HepG2 (cell line): ENCODE measurements around the gene ZNF134. TPM values are rescaled to one million over a fixed set of nuclear protein-coding genes. Genes with fewer than 3 reads are reported as not detected.

Experiments
- ATAC-seq: fragments of 200-7000 bp; cut with Tn5 transposase; 3 replicates; pipeline ENCODE4 v1.9.1; 2020; ENCODE audit warnings: mild to moderate bottlenecking, moderate library complexity
- BruUV-seq: library from RNA; stranded (reverse); fragments of 400-500 nt; replicated peaks from 2 replicates; lab custom pipeline; 2021; lab: Mats Ljungman, UMichigan
- CTCF ChIA-PET: fragments of 300-600 bp; formaldehyde crosslinking; extraction: SDS; loops from one replicate; lab custom pipeline; 2021; ENCODE audit warnings: low total read pairs, inconsistent platforms, low intra/inter-chr PET ratio; lab: Yijun Ruan, JAX
- POLR2A ChIA-PET: fragments of 350-600 bp; sonication (Branson Sonifier 250); formaldehyde crosslinking; loops from one replicate; lab custom pipeline; 2020; ENCODE audit warnings: antibody characterized with exemption, inconsistent platforms; lab: Yijun Ruan, JAX
- DNase-seq: peaks from one replicate; pipeline ENCODE4 v3.0.0-alpha.2; 2015; ENCODE audit warnings: low spot score
- FAIRE-seq: peaks from 3 replicates; lab custom pipeline; 2011; peaks lifted over from hg19 to GRCh38; lab: Jason Lieb, UNC
- H2AFZ ChIP-seq: one replicate; pipeline ENCODE4 v1.6.1; 2011; ENCODE audit warnings: low read length, inconsistent platforms
- H3K27ac ChIP-seq: fragments of 300-600 bp; 3 replicates; pipeline ENCODE4 v1.8.0; 2011; ENCODE audit warnings: mixed run types, mild to moderate bottlenecking, mixed read lengths, low read length, inconsistent platforms; ENCODE audit not compliant: insufficient read depth; ENCODE audit errors: extremely low read length
- H3K27me3 ChIP-seq, 2 experiments: fragments of 200-600 bp in 1 of 2; 2 replicates in 1 of 2; 3 replicates in 1 of 2; pipeline versions ENCODE4 v1.6.0 to v1.8.0; 2011; ENCODE audit warnings: low read length in 2 of 2, mild to moderate bottlenecking in 2 of 2, moderate library complexity in 2 of 2, inconsistent platforms in 1 of 2; ENCODE audit not compliant: insufficient read depth in 2 of 2, control insufficient read depth in 1 of 2
- H3K36me3 ChIP-seq, 2 experiments: fragments of 200-600 bp in 1 of 2; replicated peaks in 1 of 2; 2 replicates in 1 of 2; 3 replicates in 1 of 2; pipeline versions ENCODE4 v1.5.1 to v1.8.0; 2011; ENCODE audit warnings: low read length in 2 of 2, inconsistent platforms in 1 of 2; ENCODE audit not compliant: insufficient read depth in 2 of 2, control insufficient read depth in 1 of 2
- H3K4me1 ChIP-seq: 2 replicates; pipeline ENCODE4 v1.5.1; 2012; ENCODE audit warnings: low read length, inconsistent platforms; ENCODE audit not compliant: insufficient read depth
- H3K4me2 ChIP-seq: 2 replicates; pipeline ENCODE4 v1.6.0; 2011; ENCODE audit warnings: low read depth, low read length, inconsistent platforms
- H3K4me3 ChIP-seq, 3 experiments: fragments of 200-600 bp in 1 of 3; sonication (generic), shearing (Covaris generic) in 1 of 3; replicated peaks in 1 of 3; 2 replicates each; pipeline ENCODE4 v1.5.1; 2011 to 2016; ENCODE audit warnings: low read length in 3 of 3, inconsistent platforms in 2 of 3, low read depth in 2 of 3, mild to moderate bottlenecking in 2 of 3, control low read depth in 1 of 3, mixed read lengths in 1 of 3; ENCODE audit not compliant: insufficient read depth in 1 of 3
- H3K79me2 ChIP-seq: one replicate; pipeline ENCODE4 v1.6.1; 2011; ENCODE audit warnings: low read length, inconsistent platforms; ENCODE audit not compliant: insufficient read depth
- H3K9ac ChIP-seq: 2 replicates; pipeline ENCODE4 v1.6.0; 2011; ENCODE audit warnings: mild to moderate bottlenecking, low read depth, low read length, inconsistent platforms; ENCODE audit not compliant: insufficient read depth
- H3K9me3 ChIP-seq: 2 replicates; pipeline ENCODE4 v1.5.1; 2012; ENCODE audit warnings: mild to moderate bottlenecking, low read length
- H4K20me1 ChIP-seq: 2 replicates; pipeline ENCODE4 v1.6.0; 2011; ENCODE audit warnings: inconsistent platforms, mild to moderate bottlenecking, low read length, moderate library complexity; ENCODE audit not compliant: insufficient read depth
- DZIP1 ChIP-seq: sonication (generic); formaldehyde crosslinking; IDR thresholded peaks from 2 replicates; pipeline ENCODE4 v1.5.0; 2020; ENCODE audit warnings: mild to moderate bottlenecking, missing genetic modification reagents
- HDAC6 ChIP-seq: fragments of 200-600 bp; sonication (generic); IDR thresholded peaks from 2 replicates; pipeline ENCODE4 v1.7.0; 2017; ENCODE audit warnings: mild to moderate bottlenecking, antibody characterized with exemption, low read length, low read depth
- HNF1B ChIP-seq: sonication (generic); formaldehyde crosslinking; IDR thresholded peaks from 2 replicates; pipeline ENCODE4 v1.5.1; 2020; ENCODE audit warnings: mild to moderate bottlenecking, moderate library complexity, missing genetic modification reagents
- JARID2 ChIP-seq: sonication (generic); formaldehyde crosslinking; IDR thresholded peaks from 2 replicates; pipeline ENCODE4 v1.8.1; 2023; ENCODE audit warnings: missing genetic modification reagents, inconsistent platforms; ENCODE audit not compliant: insufficient replicate concordance
- MAF1 ChIP-seq: sonication (generic); formaldehyde crosslinking; IDR thresholded peaks from 2 replicates; pipeline ENCODE4 v1.5.0; 2020; ENCODE audit warnings: missing genetic modification reagents, borderline replicate concordance
- MAFK ChIP-seq, 2 experiments: IDR thresholded peaks in 1 of 2; conservative IDR thresholded peaks in 1 of 2; 2 replicates each; pipeline ENCODE4 v1.6.1; 2011; ENCODE audit warnings: improper control_type of control experiment in 2 of 2, low read length in 2 of 2
- SALL2 ChIP-seq: sonication (generic); formaldehyde crosslinking; IDR thresholded peaks from 2 replicates; pipeline ENCODE4 v1.8.1; 2023; ENCODE audit warnings: mild to moderate bottlenecking, missing genetic modification reagents, inconsistent platforms
- ZNF775 ChIP-seq: sonication (generic); formaldehyde crosslinking; IDR thresholded peaks from 2 replicates; pipeline ENCODE4 v1.4.0; 2020; ENCODE audit warnings: missing genetic modification reagents, mild to moderate bottlenecking, moderate library complexity, borderline replicate concordance
- WGBS: methylation state at CpG from one replicate; pipeline ENCODE4 v1.1.6; 2017; ENCODE audit warnings: low lambda C conversion rate; 5-methylcytosine and 5-hydroxymethylcytosine counted together
- in situ Hi-C: cut with HindIII; loops from 2 replicates; pipeline ENCODE4 v1.10.0; 2017; ENCODE audit warnings: low pct_unique_long_range_greater_than_20kb; ENCODE audit not compliant: extremely low pct_ligation_motif_present
- intact Hi-C: fragments of 100-400 bp; cut with micrococcal nuclease; formaldehyde crosslinking; loops from one replicate; pipeline ENCODE4 v1.10.0; 2022; ENCODE audit not compliant: unreplicated experiment
- polyA plus RNA-seq, 8 experiments: library from polyadenylated mRNA; depleted of rRNA in 3 of 8; stranded (reverse) in 7 of 8; unstranded in 1 of 8; fragments of >200 nt; fragmentation: Illumina TruSeq in 4 of 8; extraction: Trizol in 4 of 8; gene quantifications; 2 replicates each; pipeline versions ENCODE4 v1.2.1 to v1.2.3, GENCODE V29; 2011 to 2016; ENCODE audit warnings: low read depth in 4 of 8, missing spikeins in 1 of 8, mixed read lengths in 1 of 8; ENCODE audit not compliant: insufficient read depth in 1 of 8
- total RNA-seq, 5 experiments: library from RNA; depleted of rRNA; stranded (reverse); fragments of >200 nt; fragmentation: Illumina TruSeq; extraction: Trizol; gene quantifications; 2 replicates each; pipeline ENCODE4 v1.2.3, GENCODE V29; 2016; ENCODE audit warnings: low read depth in 1 of 5
- TF ChIP-seq, protein P1 (sequence below): sonication (generic); formaldehyde crosslinking; IDR thresholded peaks from 2 replicates; pipeline ENCODE4 v1.8.0; 2022; ENCODE audit warnings: missing genetic modification reagents, mild to moderate bottlenecking, borderline replicate concordance

The ZNF134 gene
- total and polyA plus RNA-seq, 2 of the 13 experiments (the other 11 are each of a cell fraction or from before 2014, with no cell fraction given), result 6.8 to 17.1 TPM

- DNase-seq, result no peak
- Histone ChIP-seq H3K79me2 (peaks cover 3% of the 10 kb centered on the region), H3K4me2 (no peak overlapping the region), H3K4me1 (peaks cover 12% of the 10 kb centered on the region), H3K4me3 (no peak overlapping the region), H3K9ac (no peak overlapping the region), H2AFZ (no peak overlapping the region), H3K27ac (no peak overlapping the region)
- ChIA-PET POLR2A (no interaction called here), CTCF (no interaction called here)
- WGBS, result 94% methylated on average over 4 of the region's 4 CpGs
- no peak for ATAC-seq
- no TSS peak for BruUV-seq
- in situ Hi-C loops, result no loop called here
- no peak for TF ChIP-seq DZIP1 (CRISPR knock-in tag)
- TF ChIP-seq JARID2, result no peak
- TF ChIP-seq ZNF775 (CRISPR knock-in tag), result no peak
- no peak for TF ChIP-seq HNF1B (CRISPR knock-in tag)
- no peak for TF ChIP-seq MAFK (conservative IDR thresholded peaks at IDR 0.05 in 1 of 2, IDR thresholded peaks at IDR 0.05 in 1 of 2; ENCODE audit: low read length in 2 of 2)
- TF ChIP-seq, protein P1, sequence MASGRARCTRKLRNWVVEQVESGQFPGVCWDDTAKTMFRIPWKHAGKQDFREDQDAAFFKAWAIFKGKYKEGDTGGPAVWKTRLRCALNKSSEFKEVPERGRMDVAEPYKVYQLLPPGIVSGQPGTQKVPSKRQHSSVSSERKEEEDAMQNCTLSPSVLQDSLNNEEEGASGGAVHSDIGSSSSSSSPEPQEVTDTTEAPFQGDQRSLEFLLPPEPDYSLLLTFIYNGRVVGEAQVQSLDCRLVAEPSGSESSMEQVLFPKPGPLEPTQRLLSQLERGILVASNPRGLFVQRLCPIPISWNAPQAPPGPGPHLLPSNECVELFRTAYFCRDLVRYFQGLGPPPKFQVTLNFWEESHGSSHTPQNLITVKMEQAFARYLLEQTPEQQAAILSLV (CRISPR knock-in tag), result no peak
- no peak for TF ChIP-seq HDAC6
- TF ChIP-seq SALL2 (CRISPR knock-in tag), result no peak
- TF ChIP-seq MAF1 (CRISPR knock-in tag), result no peak
- TF ChIP-seq, all 625 proteins: peak for 0
- Histone ChIP-seq H3K27me3 (no peaks in the 10 kb centered on the region; a peak in 1 of 5 replicates), H4K20me1 (no peaks in the 10 kb centered on the region), H3K36me3 (peaks cover 11 to 42% of the 10 kb centered on the region in 2 experiments), H3K9me3 (peaks cover 15% of the 10 kb centered on the region)
- no peak for FAIRE-seq
- intact Hi-C loops, result no loop called here
Observed at GRCh38 chr19:57637379-57637778, 23.3 kb downstream of the ZNF134 start.
